DND-41 (cell line): Measurements from ENCODE around the gene TRUB2.

Experiments used
- ATAC-seq: fragments of 200-7000 bp; cut with Tn5 transposase; 3 replicates; pipeline ENCODE4 v1.9.1; 2021; ENCODE audit warnings: low read depth; ENCODE audit not compliant: insufficient read depth
- DNase-seq: peaks from one replicate; pipeline ENCODE4 v3.0.0-alpha.2; 2020
- H2AFZ ChIP-seq: 2 replicates; pipeline ENCODE4 v1.6.0; 2012; ENCODE audit warnings: low read depth, low read length
- H3K27ac ChIP-seq: 2 replicates; pipeline ENCODE4 v1.5.1; 2012; ENCODE audit warnings: low read length, inconsistent platforms
- H3K27me3 ChIP-seq: fragments of 200-600 bp; sonication (generic); 2 replicates; pipeline ENCODE4 v1.6.0; 2012; ENCODE audit warnings: low read length, mild to moderate bottlenecking, inconsistent platforms; ENCODE audit not compliant: insufficient read depth, poor library complexity
- H3K36me3 ChIP-seq: 2 replicates; pipeline ENCODE4 v1.5.1; 2012; ENCODE audit warnings: low read length, inconsistent platforms; ENCODE audit not compliant: insufficient read depth
- H3K4me1 ChIP-seq: 2 replicates; pipeline ENCODE4 v1.5.1; 2012; ENCODE audit warnings: mild to moderate bottlenecking, low read length; ENCODE audit not compliant: insufficient read depth
- H3K4me2 ChIP-seq: 2 replicates; pipeline ENCODE4 v1.6.0; 2012; ENCODE audit warnings: mild to moderate bottlenecking, moderate library complexity, low read length, inconsistent platforms; ENCODE audit not compliant: insufficient read depth
- H3K4me3 ChIP-seq, 2 experiments: fragments of 200-600 bp in 1 of 2; shearing (Covaris generic) in 1 of 2; 2 replicates each; pipeline ENCODE4 v1.5.1; 2012 to 2016; ENCODE audit warnings: inconsistent platforms in 2 of 2, low read length in 2 of 2, mild to moderate bottlenecking in 2 of 2, low read depth in 1 of 2, moderate library complexity in 1 of 2
- H3K79me2 ChIP-seq: 2 replicates; pipeline ENCODE4 v1.6.0; 2012; ENCODE audit warnings: low read length, inconsistent platforms; ENCODE audit not compliant: insufficient read depth
- H3K9ac ChIP-seq: 2 replicates; pipeline ENCODE4 v1.6.0; 2012; ENCODE audit warnings: low read depth, mild to moderate bottlenecking, inconsistent platforms, low read length, moderate library complexity
- H3K9me3 ChIP-seq: 2 replicates; pipeline ENCODE4 v1.5.1; 2012; ENCODE audit warnings: low read length, moderate library complexity, mild to moderate bottlenecking, inconsistent platforms; ENCODE audit not compliant: insufficient read depth, severe bottlenecking
- H4K20me1 ChIP-seq: 2 replicates; pipeline ENCODE4 v1.6.0; 2012; ENCODE audit warnings: low read length; ENCODE audit not compliant: insufficient read depth
- CTCF ChIP-seq: IDR thresholded peaks from 2 replicates; pipeline ENCODE4 v1.5.1; 2012; ENCODE audit warnings: borderline replicate concordance, low read length, moderate library complexity, mild to moderate bottlenecking; ENCODE audit not compliant: poor library complexity, severe bottlenecking; ENCODE audit errors: extremely low read depth
- EZH2 ChIP-seq: IDR thresholded peaks from 3 replicates; pipeline ENCODE4 v1.6.1; 2012; ENCODE audit warnings: borderline replicate concordance, low read depth, mild to moderate bottlenecking, moderate library complexity, low read length, inconsistent platforms; ENCODE audit not compliant: severe bottlenecking

The TRUB2 gene

GRCh38 chr9:128370367-128370751, 48.1 kb upstream of the TRUB2 start:
- no peaks in the 10 kb centered on the region for H3K9me3 ChIP-seq
- DNase-seq (no peak), ATAC-seq (no peak)
- peaks cover 19% of the 10 kb centered on the region; the same call in 1 of the 2 replicates for H4K20me1 ChIP-seq
- H3K27me3 ChIP-seq: no peaks in the 10 kb centered on the region
- H3K4me1 ChIP-seq: peaks cover 32% of the 10 kb centered on the region
- no peak for TF ChIP-seq CTCF
- peaks cover 12% of the 10 kb centered on the region for H3K36me3 ChIP-seq
- H3K27ac ChIP-seq: peak overlapping the region; percentile 82
- peak overlapping the region; percentile 82 for H2AFZ ChIP-seq
- H3K9ac ChIP-seq: peak overlapping the region; percentile 65
- peak overlapping the region; percentile 81 to 97 for H3K4me3 ChIP-seq
- H3K4me2 ChIP-seq: peak overlapping the region; percentile 97
- peaks cover 48% of the 10 kb centered on the region for H3K79me2 ChIP-seq

GRCh38 chr9:128369024-128369706, 46.9 kb upstream of the TRUB2 start:
- Histone ChIP-seq H4K20me1 (peaks cover 10% of the 10 kb centered on the region; the same call in 1 of the 2 replicates), H3K9me3 (no peaks in the 10 kb centered on the region), H2AFZ (no peak overlapping the region), H3K27me3 (no peaks in the 10 kb centered on the region), H3K4me2 (no peak overlapping the region), H3K27ac (no peak overlapping the region), H3K4me1 (peaks cover 44% of the 10 kb centered on the region), H3K9ac (no peak overlapping the region), H3K79me2 (peaks cover 36% of the 10 kb centered on the region), H3K36me3 (peaks cover 4% of the 10 kb centered on the region), H3K4me3 (no peak overlapping the region)
- no peak for DNase-seq
- TF ChIP-seq CTCF (no peak), EZH2 (no peak)
- no peak for ATAC-seq

GRCh38 chr9:128365525-128365924, 43.3 kb upstream of the TRUB2 start:
- Histone ChIP-seq H3K4me1 (peaks cover 23% of the 10 kb centered on the region), H3K4me2 (peak overlapping the region; percentile 67), H3K9ac (peak overlapping the region; percentile 68), H3K27me3 (no peaks in the 10 kb centered on the region), H3K36me3 (0 out of 2 replicates have a peak, but pooled peaks cover 3% of the 10 kb centered on the region), H2AFZ (peak overlapping the region; percentile 75), H3K79me2 (peaks cover 2% of the 10 kb centered on the region; the same call in 1 of the 2 replicates), H4K20me1 (no peaks in the 10 kb centered on the region), H3K4me3 (peak overlapping the region; percentile 5 to 54; a peak in 3 of 4 replicates), H3K27ac (peak overlapping the region; percentile 81), H3K9me3 (no peaks in the 10 kb centered on the region)
- DNase-seq (no peak), ATAC-seq (no peak)
- TF ChIP-seq CTCF (no peak), EZH2 (no peak)
